Caki2 (cell line): Measurements from ENCODE around the gene HMGN2. TPM values are rescaled to one million over a fixed set of nuclear protein-coding genes. Genes with fewer than 3 reads are reported as not detected.

Experiments used
- DNase-seq: peaks from one replicate; pipeline ENCODE4 v3.0.0-alpha.2; 2015; ENCODE audit warnings: low read depth
- in situ Hi-C: cut with HindIII; loops from 2 replicates; pipeline ENCODE4 v1.10.0; 2016; ENCODE audit warnings: low sequenced_read_pairs, low pct_unique_long_range_greater_than_20kb, mixed read lengths
- total RNA-seq: library from RNA; depleted of rRNA; stranded (reverse); fragments of >200 nt; shearing (Covaris generic); gene quantifications from 2 replicates; pipeline ENCODE4 v1.2.3, GENCODE V29; 2014; ENCODE audit warnings: low replicate concordance; rRNA removed

The HMGN2 gene
- total RNA-seq, result 570 and 785 TPM in 2 replicates

DNA sequence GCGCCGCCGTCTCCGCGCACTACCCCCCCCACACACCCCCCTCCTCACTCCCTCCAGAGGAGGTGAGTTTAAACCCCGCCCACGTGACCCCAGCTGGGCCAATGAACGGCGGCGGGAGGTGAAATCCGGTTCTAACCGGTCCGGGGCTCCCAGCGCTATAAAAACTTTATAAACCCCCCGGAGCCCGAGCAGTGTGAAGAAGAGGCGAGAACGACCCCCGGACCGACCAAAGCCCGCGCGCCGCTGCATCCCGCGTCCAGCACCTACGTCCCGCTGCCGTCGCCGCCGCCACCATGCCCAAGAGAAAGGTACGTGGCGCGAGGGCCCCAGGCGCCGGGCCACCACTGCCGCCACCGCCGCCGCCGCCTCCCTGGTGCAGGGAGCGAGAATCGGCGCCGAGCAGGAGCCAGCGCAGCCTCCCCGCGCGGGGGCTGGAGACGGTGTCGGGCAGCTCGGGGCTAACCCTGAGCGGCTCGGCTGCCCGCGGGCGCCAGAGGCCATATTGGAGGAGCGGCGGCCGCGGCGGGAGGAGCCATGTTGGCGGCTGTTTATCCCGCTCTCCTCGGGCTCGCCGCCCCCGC, at the start of gene HMGN2:
TSS of gene HMGN2 (plus strand) at position 121 of the 581 bp plus-strand sequence. CDS start at position 294, 173 bp downstream.
- DNase-seq, result peak; percentile 84
- in situ Hi-C loops, result no loop called here

DNA sequence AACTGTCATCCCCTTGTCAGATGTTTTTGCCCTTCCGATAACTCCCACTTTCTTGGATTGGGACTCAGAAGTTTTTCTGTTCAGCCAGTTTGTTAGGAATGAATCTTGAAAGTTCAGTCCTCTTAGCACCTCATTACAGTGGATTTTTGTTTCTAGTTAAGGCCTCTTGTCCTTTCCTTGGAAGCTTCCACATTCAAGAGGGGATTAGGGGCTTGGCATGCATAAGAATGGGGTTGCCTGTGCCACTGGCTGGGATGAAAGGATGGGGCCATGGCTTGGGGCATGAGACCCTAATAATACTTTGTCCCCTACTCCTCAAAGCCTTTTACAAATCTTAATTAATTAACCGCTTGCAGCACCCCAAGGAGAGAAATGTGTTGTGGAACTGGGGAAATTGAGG, 42.5 kb upstream of the HMGN2 start:
- no peak for DNase-seq
- in situ Hi-C loops, result no loop called here

DNA sequence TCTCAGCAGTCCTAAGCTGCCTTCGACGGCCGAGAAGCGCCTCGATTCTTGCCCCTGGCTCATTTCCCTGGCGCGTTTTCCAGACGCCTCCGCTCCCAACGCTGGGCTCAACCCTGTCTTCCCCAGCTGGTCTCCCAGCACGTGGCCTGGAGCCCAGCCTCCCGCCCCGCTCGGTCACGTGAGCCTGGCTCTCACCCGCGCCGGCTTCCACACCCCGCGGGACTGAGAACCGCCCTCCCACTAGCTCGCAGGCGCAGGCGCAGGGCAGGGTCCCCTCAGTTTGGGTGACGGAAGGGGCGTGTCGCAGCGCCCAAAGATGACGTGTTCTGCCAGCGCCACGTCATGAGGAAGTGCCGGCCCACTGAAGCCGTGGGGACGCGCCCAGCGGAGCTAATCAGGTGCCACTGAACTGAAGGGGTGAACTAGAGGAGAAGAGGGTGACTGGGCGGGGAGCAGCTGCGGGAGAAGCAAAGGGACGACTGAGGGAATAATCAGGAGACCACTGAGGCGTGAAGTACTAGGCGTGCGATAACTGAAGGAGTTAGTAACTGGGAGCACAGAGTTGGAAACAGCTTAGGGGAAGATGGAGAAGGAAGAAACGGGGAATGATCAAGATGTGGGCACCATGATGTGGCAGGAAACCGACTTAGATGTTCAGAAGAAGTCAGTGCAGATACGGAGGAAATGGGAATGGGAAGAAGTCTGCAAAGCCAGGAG, 40.1 kb upstream of the HMGN2 start, which contains the start of gene DHDDS:
TSS of gene DHDDS (plus strand) at position 343 of the 717 bp plus-strand sequence. CDS start 625 bp downstream, outside the sequence.
- peak; percentile 98 for DNase-seq
- in situ Hi-C loops, result no loop called here

DNA sequence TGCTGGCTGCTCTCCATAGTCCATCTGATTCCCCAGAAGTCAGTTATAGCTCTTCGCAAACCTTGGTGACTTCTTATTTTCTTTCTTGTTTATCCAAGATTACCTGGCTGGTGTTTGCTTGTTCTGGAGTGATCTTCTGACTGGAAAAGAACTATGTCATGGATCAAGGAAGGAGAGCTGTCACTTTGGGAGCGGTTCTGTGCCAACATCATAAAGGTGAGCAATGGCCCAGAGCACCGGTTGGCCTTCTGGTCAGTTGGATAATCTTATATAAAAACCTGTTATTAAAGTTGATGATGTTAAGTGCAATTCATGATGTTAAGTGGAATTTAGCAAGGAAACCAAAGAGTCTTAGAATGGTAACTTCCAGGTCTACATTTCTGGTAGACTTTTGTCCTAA, 39.4 kb upstream of the HMGN2 start:
- in situ Hi-C loops, result no loop called here
- DNase-seq, result no peak

DNA sequence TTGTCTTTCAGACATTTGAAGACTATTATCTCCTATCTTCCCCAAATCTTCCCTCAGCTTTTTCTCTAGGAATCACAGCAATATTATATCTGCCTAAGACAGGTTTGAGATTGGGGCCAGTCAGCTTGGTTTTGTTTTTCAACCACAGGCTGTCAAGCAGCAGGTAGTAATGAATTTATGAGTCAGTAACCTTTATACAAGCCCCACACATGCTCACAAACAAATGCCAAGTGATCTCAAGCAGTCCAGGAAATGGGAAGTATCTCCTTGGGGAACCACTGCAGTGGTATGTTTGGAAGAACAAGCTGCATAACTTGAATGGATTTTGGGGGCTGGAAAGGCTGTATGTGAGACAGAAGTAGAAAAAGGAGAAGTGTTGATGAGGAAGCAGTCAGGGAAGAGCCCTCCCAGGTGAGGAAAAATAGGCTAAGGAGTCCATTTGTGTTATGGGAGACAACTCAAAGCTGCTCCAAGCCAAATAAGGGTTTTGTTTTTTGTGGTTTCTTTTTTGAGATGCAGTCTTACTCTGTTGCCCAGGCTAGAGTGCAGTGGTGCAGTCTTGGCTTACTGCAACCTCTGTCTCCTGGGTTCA, 38.0 kb upstream of the HMGN2 start:
- DNase-seq, result no peak
- in situ Hi-C loops, result no loop called here

DNA sequence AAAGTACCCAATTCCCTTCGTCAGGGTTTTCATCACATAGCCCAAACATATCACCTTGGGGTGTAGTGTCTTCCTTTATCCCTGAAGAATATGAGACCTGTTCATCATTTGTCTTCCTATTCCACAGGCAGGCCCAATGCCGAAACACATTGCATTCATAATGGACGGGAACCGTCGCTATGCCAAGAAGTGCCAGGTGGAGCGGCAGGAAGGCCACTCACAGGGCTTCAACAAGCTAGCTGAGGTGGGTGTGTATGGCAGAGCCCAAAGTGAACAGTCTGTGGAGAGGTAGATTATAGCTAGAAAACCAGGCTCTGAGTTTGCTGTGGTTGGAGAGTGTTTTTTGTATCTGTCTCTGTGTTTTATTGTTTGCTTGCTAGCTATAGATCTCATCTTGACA, 34.2 kb upstream of the HMGN2 start:
- in situ Hi-C loops, result no loop called here

DNA sequence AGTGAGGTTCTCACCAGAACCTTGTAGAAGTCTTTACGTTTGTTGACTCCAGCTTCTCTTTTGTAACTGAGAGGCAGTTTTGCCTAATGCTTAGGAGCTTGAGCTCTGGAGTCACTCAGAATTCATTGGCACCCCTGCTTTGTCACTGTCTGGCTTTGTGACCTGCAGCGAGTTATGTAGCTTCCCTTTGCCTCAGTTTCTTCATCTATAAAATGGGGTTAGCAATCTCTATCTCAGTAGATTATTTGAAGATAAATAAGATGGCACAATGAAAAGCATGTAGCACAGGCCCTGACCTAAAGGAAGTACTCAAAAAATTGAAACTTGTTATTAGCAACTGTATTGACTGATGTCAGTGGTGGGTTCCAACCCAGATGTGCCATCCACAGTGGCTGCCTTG, 32.0 kb upstream of the HMGN2 start:
- in situ Hi-C loops, result no loop called here
- no peak for DNase-seq

More for the DNA sequence above, 34.2 kb upstream of the HMGN2 start:
- no peak for DNase-seq

DNA sequence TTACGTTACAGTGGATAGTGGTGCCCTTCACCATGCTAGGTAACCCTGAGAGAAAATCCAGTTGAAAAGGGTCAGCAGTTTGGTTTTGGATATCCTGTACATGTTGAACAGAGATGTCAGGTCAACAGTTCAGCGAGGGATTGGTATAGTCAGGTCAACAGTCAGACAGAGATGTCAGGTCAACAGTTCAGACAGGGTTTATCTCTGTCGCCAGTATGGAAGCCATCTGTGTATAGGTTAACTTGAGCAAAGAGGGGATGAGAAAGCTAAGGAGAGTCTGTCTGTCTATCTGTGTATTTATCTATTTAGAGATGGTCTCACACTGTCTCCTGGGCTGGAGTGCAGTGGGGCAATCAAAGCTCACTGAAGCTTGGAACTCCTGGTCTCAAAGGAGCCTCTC, 22.4 kb upstream of the HMGN2 start:
- no peak for DNase-seq
- in situ Hi-C loops, result no loop called here

DNA sequence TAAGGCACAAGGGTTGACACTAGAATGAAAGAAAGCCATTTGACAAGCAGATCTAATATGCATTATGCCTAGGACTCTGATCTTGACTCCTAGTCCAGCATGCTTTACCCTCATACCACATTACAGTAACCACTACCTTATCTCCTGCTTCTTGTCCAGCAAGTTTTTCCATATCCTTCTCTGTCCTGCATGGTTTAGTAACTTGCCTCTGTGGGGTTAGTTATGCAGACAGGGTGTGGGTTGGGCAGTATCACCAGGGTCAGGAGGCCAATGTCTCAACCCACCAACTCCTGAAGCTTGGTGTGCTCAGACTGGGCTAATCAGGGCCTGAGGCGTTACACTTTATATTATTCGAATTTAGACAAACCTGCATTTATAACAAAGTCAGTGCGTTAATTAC, 21.3 kb upstream of the HMGN2 start:
- no peak for DNase-seq
- in situ Hi-C loops, result no loop called here

DNA sequence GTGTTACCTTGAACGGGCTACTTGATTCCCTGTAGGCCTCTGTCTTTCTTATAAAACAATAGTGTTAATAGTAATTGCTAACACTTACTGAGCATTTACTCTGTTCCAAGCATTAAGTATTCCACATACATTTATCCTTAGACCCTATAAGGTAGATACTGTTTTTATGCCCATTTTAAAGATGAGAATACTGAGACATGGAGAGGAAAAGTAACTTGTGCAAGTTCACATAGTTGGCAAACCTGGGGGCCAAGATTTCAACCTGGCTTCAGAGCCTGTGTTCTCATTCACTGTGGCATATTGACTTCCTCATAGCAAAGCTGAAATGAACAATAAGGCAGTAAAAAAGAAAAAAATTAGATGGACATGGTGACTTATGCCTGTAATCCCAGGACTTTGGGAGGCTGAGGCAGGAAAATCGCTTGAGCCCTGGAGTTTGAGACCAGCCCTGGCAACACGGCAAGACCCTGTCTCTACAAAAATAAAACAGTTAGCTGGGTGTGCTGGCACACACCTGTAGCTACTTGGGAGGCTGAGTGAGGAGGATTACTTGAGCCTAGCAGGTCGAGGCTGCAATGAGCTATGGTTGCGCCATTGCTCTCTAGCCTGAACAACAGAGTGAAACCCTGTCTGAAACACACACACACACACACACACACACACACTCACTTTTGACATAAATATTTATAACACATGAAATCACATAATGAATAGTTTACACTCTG, 19.6 kb upstream of the HMGN2 start:
- in situ Hi-C loops, result no loop called here
- no peak for DNase-seq

DNA sequence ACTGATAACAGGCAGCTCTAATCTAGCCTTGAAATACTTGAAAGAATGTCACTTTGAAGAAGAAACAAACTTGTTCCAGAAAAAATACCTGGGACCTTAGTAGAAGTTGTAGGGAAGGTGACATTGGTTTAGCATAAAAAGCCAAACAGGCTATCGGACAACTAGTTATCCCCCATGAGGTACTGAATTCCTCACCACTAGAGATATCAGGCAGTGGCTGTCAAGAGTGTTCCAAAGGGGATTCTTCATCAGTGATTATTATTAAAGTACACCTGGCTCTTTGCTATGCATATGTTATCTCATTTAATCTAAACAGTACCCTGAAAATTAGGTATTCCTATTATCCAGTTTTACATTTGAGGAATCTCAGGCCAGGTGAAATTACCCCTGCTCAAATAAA, 13.1 kb upstream of the HMGN2 start:
- in situ Hi-C loops, result no loop called here

DNA sequence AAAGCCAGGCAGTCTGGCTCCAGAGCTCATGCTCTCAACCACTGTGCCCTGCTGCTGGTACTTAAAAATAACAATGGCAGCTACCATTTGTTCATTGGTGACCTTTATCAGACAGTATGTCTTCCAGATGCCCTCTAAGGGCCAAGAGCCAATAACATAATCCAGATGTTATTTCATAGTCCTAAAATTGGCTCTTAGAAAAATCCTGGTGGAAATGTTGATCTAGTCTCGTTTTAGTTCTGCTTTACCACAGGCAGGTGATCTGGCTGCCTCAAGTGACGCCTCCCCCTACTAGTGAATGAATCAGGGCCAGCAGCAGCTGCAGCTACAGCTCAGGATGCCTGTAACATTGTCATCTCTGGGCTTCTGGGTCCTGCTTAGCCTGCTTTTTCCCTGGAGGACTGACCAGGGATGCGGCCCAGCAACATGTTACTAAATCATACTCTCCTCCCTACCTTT, 12.6 kb upstream of the HMGN2 start:
- in situ Hi-C loops, result no loop called here
- DNase-seq, result no peak

More for the DNA sequence above, 13.1 kb upstream of the HMGN2 start:
- DNase-seq, result no peak

DNA sequence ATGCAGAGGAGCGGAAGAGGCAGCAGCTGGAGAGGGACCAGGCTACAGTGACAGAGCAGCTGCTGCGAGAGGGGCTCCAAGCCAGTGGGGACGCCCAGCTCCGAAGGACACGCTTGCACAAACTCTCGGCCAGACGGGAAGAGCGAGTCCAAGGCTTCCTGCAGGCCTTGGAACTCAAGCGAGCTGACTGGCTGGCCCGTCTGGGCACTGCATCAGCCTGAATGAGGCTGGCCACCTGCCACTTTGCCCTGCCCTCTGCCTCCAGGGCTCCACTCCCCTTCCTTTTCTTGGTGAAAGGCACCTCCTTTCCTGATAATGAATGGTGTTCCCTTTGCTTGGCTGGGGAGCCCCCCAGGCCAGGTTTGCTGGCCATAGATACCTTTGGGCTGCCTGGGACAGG, 3.3 kb upstream of the HMGN2 start:
- DNase-seq, result no peak
- in situ Hi-C loops, result no loop called here

DNA sequence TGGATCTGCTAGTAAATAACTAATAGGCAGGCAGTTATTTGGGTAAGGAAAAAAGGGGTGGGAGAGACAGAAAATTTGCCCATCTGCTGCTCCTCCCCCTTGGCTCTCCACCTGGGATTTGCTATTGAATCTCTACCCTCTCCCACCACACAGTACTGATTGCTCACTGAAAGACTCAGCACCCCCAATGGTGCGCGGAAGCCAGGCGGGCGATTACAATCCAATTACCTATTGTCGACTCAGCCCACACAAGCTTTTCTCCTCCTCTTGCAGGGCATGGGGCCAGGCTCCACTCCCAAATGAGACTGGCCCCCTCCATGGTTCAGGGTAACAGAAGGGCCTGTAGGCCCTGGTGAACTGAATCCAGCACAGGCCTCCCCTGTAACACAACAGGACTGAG, 2.7 kb upstream of the HMGN2 start:
- DNase-seq, result no peak
- in situ Hi-C loops, result no loop called here

DNA sequence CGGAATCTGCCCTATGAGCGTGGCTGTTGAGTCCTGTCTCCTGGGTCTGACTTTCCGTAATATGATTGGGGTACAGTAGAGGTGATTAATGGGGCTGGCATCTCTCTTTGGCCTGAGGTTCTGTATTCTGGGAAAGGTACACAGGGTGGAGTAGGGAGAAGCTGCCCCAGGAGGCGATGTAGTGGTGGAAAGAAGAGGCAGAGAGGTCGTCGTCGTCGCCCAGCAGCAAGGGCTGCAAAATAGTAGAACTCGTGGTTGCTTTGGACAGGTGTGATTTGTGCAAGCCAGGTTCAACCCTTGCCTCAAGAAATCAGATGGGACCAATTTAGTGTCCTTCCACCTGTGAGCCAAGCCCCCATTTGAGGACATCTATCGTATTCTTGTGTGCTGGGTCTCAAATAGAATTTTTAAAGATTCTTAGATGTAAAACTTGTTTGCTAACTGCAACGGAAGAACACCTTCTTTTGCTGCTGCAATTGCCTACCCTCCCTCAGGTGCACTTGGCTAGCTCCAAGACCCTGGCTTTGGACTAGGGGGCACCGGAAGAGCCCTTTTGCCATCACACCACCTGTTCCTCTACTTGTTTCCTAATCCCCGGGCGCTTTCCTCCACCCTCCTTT, 1.3 kb upstream of the HMGN2 start:
- in situ Hi-C loops, result no loop called here
- DNase-seq, result peak; percentile 23

DNA sequence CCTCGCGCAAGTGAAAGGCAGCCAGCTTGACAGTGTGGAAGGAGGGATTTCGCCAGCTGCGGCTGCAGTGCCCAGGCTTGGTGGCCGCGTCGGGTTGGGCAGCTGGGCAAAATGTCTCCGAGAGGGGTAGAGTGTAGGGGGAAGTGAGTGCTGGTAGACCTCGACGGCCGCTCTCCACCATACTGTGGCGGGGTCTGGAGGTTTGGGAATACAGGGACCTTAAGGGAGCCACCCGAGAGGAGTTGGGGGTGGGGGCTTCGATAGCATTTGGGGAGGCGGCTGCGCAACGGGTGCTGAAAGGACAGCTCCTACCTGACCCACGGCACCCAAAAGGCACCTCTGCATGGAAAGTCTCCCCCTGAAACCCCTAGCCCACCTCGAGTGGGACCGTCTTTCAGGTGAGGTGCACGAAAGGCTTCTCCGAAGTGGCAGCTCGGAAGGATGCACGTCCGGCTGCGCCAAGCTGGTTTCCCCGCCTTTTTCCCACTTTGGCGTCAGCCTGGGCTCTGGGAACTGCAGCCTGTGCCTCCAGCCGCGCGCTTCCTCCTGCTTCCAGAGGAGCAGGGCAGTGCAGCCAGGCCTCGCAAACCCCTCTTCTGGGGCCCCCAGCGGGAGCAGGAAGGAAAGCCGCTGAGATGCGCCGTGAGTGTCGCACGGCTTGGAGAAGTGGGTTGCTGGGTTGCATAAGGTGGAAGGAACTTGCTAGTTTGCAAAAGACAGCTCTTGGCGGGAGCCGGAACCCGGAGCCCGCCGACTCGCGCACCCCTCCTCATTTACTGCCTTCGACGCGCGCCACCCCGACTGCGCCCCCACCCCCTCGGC, 531 bp upstream of the HMGN2 start:
- peak; percentile 78 for DNase-seq
- in situ Hi-C loops, result no loop called here

DNA sequence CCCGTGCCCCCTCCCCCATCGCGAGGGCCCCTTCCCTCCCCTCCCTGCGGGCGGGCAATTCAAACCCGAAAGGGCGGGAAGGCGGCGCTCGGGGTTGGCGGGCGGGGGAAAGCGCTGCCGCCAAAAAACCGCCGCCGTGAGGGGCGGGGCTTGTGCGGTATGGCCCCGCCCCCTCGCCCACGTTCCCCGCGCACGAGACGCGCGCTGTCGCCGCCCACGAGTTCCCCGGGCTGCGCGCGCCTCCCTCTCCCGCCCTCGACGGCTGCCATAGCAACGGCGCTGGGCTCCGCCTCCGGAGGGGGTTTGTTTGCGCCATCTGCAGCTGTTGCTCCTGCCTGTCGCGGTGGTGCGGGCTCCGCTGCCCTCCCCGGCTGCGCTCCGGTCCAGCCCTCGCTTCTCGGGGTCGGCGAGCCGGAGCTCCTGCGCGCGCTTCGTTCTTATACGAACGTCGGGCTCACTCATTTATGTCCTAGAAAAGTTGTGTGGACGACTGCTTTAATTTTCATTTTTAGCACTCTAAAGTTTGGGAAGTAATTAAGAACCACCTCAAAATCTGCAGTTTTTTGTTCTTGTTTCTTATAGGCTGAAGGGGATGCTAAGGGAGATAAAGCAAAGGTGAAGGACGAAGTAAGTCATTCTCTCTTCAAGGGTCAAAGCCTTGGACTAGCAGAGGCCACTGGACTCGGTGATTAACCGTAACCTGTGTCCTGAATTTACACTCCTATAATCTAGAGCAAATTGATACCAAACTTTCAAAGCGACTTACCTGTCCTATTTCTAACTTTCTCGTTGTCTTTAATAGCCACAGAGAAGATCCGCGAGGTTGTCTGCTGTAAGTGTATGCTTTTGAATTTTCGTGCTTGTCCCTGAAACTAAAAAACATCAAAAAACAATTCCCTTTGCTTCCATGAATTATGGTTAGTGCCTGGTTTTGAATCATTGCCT, 933 bp downstream of the HMGN2 start:
- peak; percentile 94 for DNase-seq
- in situ Hi-C loops, result no loop called here
